A673 (cell line): ENCODE results near the gene CLDN14. TPM values are rescaled to one million over a fixed set of nuclear protein-coding genes. Genes with fewer than 3 reads are reported as not detected.

Source experiments
- BruUV-seq: library from RNA; stranded (reverse); fragments of 400-500 nt; replicated peaks from 2 replicates; lab custom pipeline; 2021; lab: Mats Ljungman, UMichigan
- CTCF ChIA-PET: fragments of 300-600 bp; sonication (Branson Sonifier 250); formaldehyde crosslinking; loops from one replicate; lab custom pipeline; 2022; ENCODE audit warnings: antibody characterized with exemption; lab: Charles Lee
- POLR2A ChIA-PET: fragments of 300-600 bp; sonication (Branson Sonifier 250); formaldehyde crosslinking; loops from one replicate; lab custom pipeline; 2022; ENCODE audit warnings: antibody characterized with exemption; ENCODE audit not compliant: low non-redundant PET; lab: Charles Lee
- DNase-seq: peaks from one replicate; pipeline ENCODE4 v3.0.0-alpha.2; 2015; ENCODE audit warnings: low spot score
- H3K27ac ChIP-seq: fragments of 200-600 bp; sonication (generic); 2 replicates; pipeline ENCODE4 v1.5.1; 2016; ENCODE audit warnings: mixed run types, low read depth, mild to moderate bottlenecking, mixed read lengths, antibody characterized with exemption, low read length; ENCODE audit not compliant: poor library complexity, severe bottlenecking
- H3K27me3 ChIP-seq: fragments of 200-600 bp; sonication (generic); replicated peaks from 2 replicates; pipeline ENCODE4 v1.6.1; 2017; ENCODE audit warnings: mixed run types, low read depth, mild to moderate bottlenecking, mixed read lengths, antibody characterized with exemption, low read length; ENCODE audit not compliant: insufficient read depth, poor library complexity
- H3K36me3 ChIP-seq: fragments of 200-600 bp; sonication (generic); 2 replicates; pipeline ENCODE4 v1.6.1; 2016; ENCODE audit warnings: mixed run types, mild to moderate bottlenecking, mixed read lengths, antibody characterized with exemption, low read length; ENCODE audit not compliant: insufficient read depth, poor library complexity, severe bottlenecking
- H3K4me1 ChIP-seq: fragments of 200-600 bp; sonication (generic); 2 replicates; pipeline ENCODE4 v1.6.1; 2017; ENCODE audit warnings: mixed run types, mild to moderate bottlenecking, mixed read lengths, antibody characterized with exemption, low read length; ENCODE audit not compliant: insufficient read depth, poor library complexity, severe bottlenecking
- H3K4me3 ChIP-seq: fragments of 200-600 bp; sonication (generic); 2 replicates; pipeline ENCODE4 v1.5.1; 2016; ENCODE audit warnings: low read depth, mixed run types, mild to moderate bottlenecking, mixed read lengths, low read length; ENCODE audit not compliant: poor library complexity, severe bottlenecking
- H3K9me3 ChIP-seq: fragments of 200-600 bp; sonication (generic); 2 replicates; pipeline ENCODE4 v1.6.1; 2016; ENCODE audit warnings: mixed run types, low read depth, mild to moderate bottlenecking, mixed read lengths, antibody characterized with exemption, low read length; ENCODE audit not compliant: poor library complexity, severe bottlenecking
- EZH2 ChIP-seq: fragments of 200-600 bp; sonication (generic); IDR thresholded peaks from 2 replicates; pipeline ENCODE4 v1.6.1; 2017; ENCODE audit warnings: borderline replicate concordance, low read depth, mild to moderate bottlenecking, mixed read lengths, antibody characterized with exemption, low read length; ENCODE audit not compliant: poor library complexity, severe bottlenecking
- intact Hi-C: fragments of 100-400 bp; cut with micrococcal nuclease; formaldehyde crosslinking; loops from one replicate; pipeline ENCODE4 v1.10.0; 2022; ENCODE audit not compliant: unreplicated experiment
- total RNA-seq: library from RNA; stranded (reverse); gene quantifications from 2 replicates; pipeline ENCODE4 v1.2.3, GENCODE V29; 2021
- TF ChIP-seq, protein P1 (sequence below): fragments of 300-800, 200-600 bp; sonication (generic); conservative IDR thresholded peaks from 2 replicates; pipeline ENCODE4 v1.5.1; 2017; ENCODE audit warnings: low read depth, mild to moderate bottlenecking, antibody characterized with exemption, low read length, moderate library complexity, mixed read lengths

The CLDN14 gene
- total RNA-seq, 1 experiment from 2014 or later, result not detected

DNA sequence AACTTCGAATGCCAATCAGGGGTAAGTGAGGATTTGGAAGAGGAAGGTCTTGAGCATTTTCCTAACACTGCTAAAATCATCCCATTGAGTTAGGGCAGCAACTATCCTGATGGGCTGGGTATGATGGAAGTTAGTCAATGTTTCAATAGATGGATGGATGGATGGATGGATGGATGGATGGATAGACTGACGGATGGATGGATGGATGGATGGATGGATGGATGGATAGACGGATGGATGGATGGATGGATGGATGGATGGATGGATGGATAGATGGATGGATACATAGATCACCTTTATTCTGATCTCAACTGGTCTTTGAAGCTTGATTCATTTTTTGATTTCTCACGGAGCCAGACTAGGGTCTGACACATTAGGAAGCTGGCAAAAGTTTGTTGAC lies 2.3 kb upstream of the CLDN14 start:
- intact Hi-C loops, result no loop called here
- POLR2A ChIA-PET, result no interaction called here
- no TSS peak for BruUV-seq

DNA sequence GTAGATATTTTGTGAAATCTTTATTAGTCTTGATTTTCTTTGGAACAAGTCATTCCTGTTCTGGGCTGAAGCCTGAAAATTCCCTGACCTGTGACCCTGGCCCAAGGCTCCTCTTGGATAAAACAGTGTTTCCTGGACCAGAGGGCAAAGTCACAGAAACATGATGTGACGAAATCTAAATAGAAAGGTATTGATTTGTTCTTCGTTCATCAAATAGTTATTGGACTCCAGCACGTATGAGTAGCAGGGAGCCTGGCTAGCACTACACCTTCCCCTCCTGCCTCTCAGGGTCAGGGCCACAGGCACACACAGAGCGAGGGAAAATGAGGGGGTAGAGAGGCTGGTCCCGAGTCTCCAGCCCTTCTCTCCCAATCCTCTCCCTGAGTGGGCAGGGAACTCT lies 1.7 kb upstream of the CLDN14 start:
- no peak overlapping the region for H3K27ac ChIP-seq
- intact Hi-C loops, result no loop called here
- peaks cover 20% of the 10 kb centered on the region for H3K4me1 ChIP-seq
- no peaks in the 10 kb centered on the region for H3K9me3 ChIP-seq
- H3K27me3 ChIP-seq, result no peaks in the 10 kb centered on the region
- ChIA-PET POLR2A (no interaction called here), CTCF (no interaction called here)
- H3K4me3 ChIP-seq, result no peak overlapping the region
- no TSS peak for BruUV-seq
- H3K36me3 ChIP-seq, result no peaks in the 10 kb centered on the region
- TF ChIP-seq, protein P1, sequence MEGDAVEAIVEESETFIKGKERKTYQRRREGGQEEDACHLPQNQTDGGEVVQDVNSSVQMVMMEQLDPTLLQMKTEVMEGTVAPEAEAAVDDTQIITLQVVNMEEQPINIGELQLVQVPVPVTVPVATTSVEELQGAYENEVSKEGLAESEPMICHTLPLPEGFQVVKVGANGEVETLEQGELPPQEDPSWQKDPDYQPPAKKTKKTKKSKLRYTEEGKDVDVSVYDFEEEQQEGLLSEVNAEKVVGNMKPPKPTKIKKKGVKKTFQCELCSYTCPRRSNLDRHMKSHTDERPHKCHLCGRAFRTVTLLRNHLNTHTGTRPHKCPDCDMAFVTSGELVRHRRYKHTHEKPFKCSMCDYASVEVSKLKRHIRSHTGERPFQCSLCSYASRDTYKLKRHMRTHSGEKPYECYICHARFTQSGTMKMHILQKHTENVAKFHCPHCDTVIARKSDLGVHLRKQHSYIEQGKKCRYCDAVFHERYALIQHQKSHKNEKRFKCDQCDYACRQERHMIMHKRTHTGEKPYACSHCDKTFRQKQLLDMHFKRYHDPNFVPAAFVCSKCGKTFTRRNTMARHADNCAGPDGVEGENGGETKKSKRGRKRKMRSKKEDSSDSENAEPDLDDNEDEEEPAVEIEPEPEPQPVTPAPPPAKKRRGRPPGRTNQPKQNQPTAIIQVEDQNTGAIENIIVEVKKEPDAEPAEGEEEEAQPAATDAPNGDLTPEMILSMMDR, result no peak
- TF ChIP-seq EZH2, result no peak
- no peak for DNase-seq

More for the DNA sequence above, 2.3 kb upstream of the CLDN14 start:
- Histone ChIP-seq H3K4me3 (no peak overlapping the region), H3K9me3 (no peaks in the 10 kb centered on the region), H3K27ac (no peak overlapping the region), H3K27me3 (no peaks in the 10 kb centered on the region), H3K36me3 (no peaks in the 10 kb centered on the region), H3K4me1 (peaks cover 26% of the 10 kb centered on the region)
- CTCF ChIA-PET, result no interaction called here
- TF ChIP-seq, protein P1, result no peak
- no peak for TF ChIP-seq EZH2
- DNase-seq, result no peak

DNA sequence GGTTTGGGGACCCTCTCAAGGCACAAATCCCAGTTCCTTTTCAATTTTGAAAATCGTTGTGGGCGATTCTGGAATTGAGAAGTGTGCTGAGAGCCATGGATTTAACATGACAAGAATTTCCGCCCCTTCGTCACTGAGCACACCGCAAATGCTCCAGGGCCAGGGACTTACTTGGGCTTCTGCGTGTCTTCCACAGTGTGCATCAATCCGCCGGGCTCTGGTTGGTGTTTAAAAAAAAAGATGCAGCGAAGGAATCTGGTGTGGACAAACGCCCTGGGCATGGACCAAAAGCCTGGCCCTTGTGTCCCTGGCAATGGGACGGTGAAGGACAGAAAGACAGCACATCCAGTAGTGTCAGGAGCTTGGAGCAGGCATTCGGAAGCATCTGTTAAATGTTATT lies 696 bp upstream of the CLDN14 start:
- intact Hi-C loops, result no loop called here
- no peaks in the 10 kb centered on the region for H3K9me3 ChIP-seq
- no peaks in the 10 kb centered on the region for H3K36me3 ChIP-seq
- no peaks in the 10 kb centered on the region for H3K27me3 ChIP-seq
- H3K4me1 ChIP-seq, result peaks cover 19% of the 10 kb centered on the region
- no TSS peak for BruUV-seq
- H3K27ac ChIP-seq, result no peak overlapping the region
- TF ChIP-seq EZH2, result no peak
- POLR2A ChIA-PET, result no interaction called here
- no peak overlapping the region for H3K4me3 ChIP-seq
- no peak for DNase-seq
- CTCF ChIA-PET, result no interaction called here

DNA sequence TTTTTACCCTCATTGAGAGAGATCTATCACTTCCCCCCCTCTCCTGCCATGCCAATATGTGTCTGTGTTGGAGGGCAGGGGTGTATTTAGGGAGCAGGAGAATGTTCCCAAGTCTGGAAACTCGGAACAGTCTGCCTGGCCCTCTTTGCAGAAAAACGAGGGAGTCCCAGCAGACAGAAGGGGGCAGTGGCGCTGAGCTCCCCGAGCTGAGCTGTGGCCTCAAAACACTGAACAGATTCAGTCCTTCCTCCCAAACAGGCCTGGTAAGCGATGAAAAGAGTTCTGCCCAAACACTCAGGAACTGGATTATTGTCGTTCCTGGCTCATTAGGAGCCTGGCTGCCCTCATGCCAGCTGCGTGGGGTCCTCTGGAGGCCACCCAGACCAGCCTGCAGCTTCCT lies 981 bp downstream of the CLDN14 start:
- Histone ChIP-seq H3K27ac (peak overlapping the region; percentile 48), H3K36me3 (no peaks in the 10 kb centered on the region), H3K27me3 (no peaks in the 10 kb centered on the region), H3K4me3 (no peak overlapping the region), H3K4me1 (peaks cover 19% of the 10 kb centered on the region), H3K9me3 (no peaks in the 10 kb centered on the region)
- no TSS peak for BruUV-seq
- ChIA-PET CTCF (interaction anchor here (0.7 to 1.0 kb wide), 4 partner anchors 9 to 152 kb away, joined by 3 to 4 read pairs (median 4); no protein-coding TSS in a partner anchor), POLR2A (no interaction called here)
- intact Hi-C loops, result no loop called here
- DNase-seq, result peak; percentile 67
- no peak for TF ChIP-seq EZH2
- TF ChIP-seq, protein P1, result peak; percentile 70
